Astrocyte (in vitro differentiated cells and primary cell): ENCODE measurements around the gene ZNF385C. TPM values are rescaled to one million over a fixed set of nuclear protein-coding genes. Genes with fewer than 3 reads are reported as not detected.
A peak's percentile ranks its signal among the peaks of the same experiment; 100 is the strongest.

Experiments used
- DNase-seq: peaks from one replicate; pipeline ENCODE4 v3.0.0-alpha.2; 2010; ENCODE audit warnings: low read depth
- FAIRE-seq: peaks from 2 replicates; lab custom pipeline; 2011; peaks lifted over from hg19 to GRCh38; lab: Jason Lieb, UNC
- H2AFZ ChIP-seq: 2 replicates; pipeline ENCODE4 v1.6.0; 2012; ENCODE audit warnings: low read depth, low read length, inconsistent platforms
- H3K27ac ChIP-seq: 2 replicates; pipeline ENCODE4 v1.5.1; 2011; ENCODE audit warnings: low read depth, low read length, inconsistent platforms
- H3K27me3 ChIP-seq: 2 replicates; pipeline ENCODE4 v1.6.0; 2011; ENCODE audit warnings: low read length, inconsistent platforms; ENCODE audit not compliant: insufficient read depth
- H3K36me3 ChIP-seq: 2 replicates; pipeline ENCODE4 v1.5.1; 2011; ENCODE audit warnings: low read length, inconsistent platforms; ENCODE audit not compliant: insufficient read depth
- H3K4me1 ChIP-seq: 2 replicates; pipeline ENCODE4 v1.5.1; 2011; ENCODE audit warnings: low read length, inconsistent platforms; ENCODE audit not compliant: insufficient read depth
- H3K4me2 ChIP-seq: 2 replicates; pipeline ENCODE4 v1.6.0; 2012; ENCODE audit warnings: low read length, inconsistent platforms
- H3K4me3 ChIP-seq: 2 replicates; pipeline ENCODE4 v1.5.1; 2011; ENCODE audit warnings: low read depth, mild to moderate bottlenecking, low read length, inconsistent platforms; ENCODE audit not compliant: insufficient read depth
- H3K79me2 ChIP-seq: 2 replicates; pipeline ENCODE4 v1.6.0; 2012; ENCODE audit warnings: mild to moderate bottlenecking, low read length, inconsistent platforms; ENCODE audit not compliant: insufficient read depth
- H3K9ac ChIP-seq: 2 replicates; pipeline ENCODE4 v1.6.0; 2012; ENCODE audit warnings: mild to moderate bottlenecking, low read length, inconsistent platforms
- H3K9me3 ChIP-seq: 2 replicates; pipeline ENCODE4 v1.5.1; 2012; ENCODE audit warnings: low read depth, mild to moderate bottlenecking, low read length, inconsistent platforms; ENCODE audit not compliant: insufficient read depth
- H4K20me1 ChIP-seq: 2 replicates; pipeline ENCODE4 v1.6.0; 2012; ENCODE audit warnings: low read length, inconsistent platforms; ENCODE audit not compliant: insufficient read depth
- H3K27ac Mint-ChIP-seq: one replicate; pipeline ENCODE4 v1.8.0; 2021; ENCODE audit warnings: mild to moderate bottlenecking, mixed read lengths; ENCODE audit not compliant: unreplicated experiment
- H3K27me3 Mint-ChIP-seq: one replicate; pipeline ENCODE4 v1.8.0; 2021; ENCODE audit warnings: low read depth, mixed read lengths; ENCODE audit not compliant: unreplicated experiment
- H3K36me3 Mint-ChIP-seq: one replicate; pipeline ENCODE4 v1.8.0; 2021; ENCODE audit warnings: low read depth, mixed read lengths; ENCODE audit not compliant: unreplicated experiment
- H3K4me1 Mint-ChIP-seq: one replicate; pipeline ENCODE4 v1.8.0; 2021; ENCODE audit warnings: low read depth, mixed read lengths; ENCODE audit not compliant: unreplicated experiment
- H3K4me3 Mint-ChIP-seq: one replicate; pipeline ENCODE4 v1.8.0; 2021; ENCODE audit warnings: mild to moderate bottlenecking, moderate library complexity, mixed read lengths; ENCODE audit not compliant: unreplicated experiment
- H3K9me3 Mint-ChIP-seq: one replicate; pipeline ENCODE4 v1.8.0; 2021; ENCODE audit warnings: mild to moderate bottlenecking, mixed read lengths; ENCODE audit not compliant: unreplicated experiment
- EZH2 ChIP-seq: IDR thresholded peaks from 2 replicates; pipeline ENCODE4 v1.6.1; 2012; ENCODE audit warnings: mild to moderate bottlenecking, low read length, inconsistent platforms; ENCODE audit not compliant: insufficient read depth
- total RNA-seq: library from RNA; stranded (reverse); gene quantifications from 2 replicates; pipeline ENCODE4 v1.2.1, GENCODE V29; 2021
- TF ChIP-seq, protein P1 (sequence below): IDR thresholded peaks from 2 replicates; pipeline ENCODE4 v1.5.1; 2011; ENCODE audit warnings: low read depth, mild to moderate bottlenecking, inconsistent platforms, low read length, moderate library complexity; ENCODE audit not compliant: insufficient read depth

The ZNF385C gene
- total RNA-seq, 1 donor from 2014 or later = 0.39 TPM

DNA sequence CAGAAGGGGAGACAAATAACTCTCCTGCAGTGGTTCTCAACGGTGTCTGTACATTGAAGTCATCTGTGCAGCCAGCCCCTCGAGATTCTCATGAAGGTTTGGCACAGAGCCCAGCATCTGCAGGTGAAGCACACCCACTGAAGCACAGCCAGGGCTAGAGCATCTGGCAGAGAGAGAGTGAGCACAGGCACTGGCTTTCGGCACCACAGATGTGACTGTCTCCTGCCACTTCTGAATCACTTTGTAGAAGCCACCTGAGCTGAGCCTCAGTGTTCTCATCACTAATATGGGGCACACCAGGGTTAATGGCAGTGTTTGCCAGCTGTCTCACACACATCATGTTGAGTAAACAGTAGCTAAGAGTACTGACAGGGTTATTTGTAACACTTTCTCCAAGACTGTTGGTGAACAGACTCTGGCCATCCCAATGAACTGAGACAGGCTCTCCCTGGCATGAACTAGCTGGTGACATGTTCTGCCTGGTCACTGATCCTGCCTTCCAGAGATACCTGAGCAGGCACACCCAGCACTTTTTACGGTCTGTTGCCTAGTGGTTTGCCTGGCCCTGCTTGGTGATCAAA, 35.3 kb upstream of the ZNF385C start:
- Histone ChIP-seq H4K20me1 (peaks cover 87% of the 10 kb centered on the region), H3K9me3 (no peaks in the 10 kb centered on the region), H3K9ac (no peak overlapping the region), H3K36me3 (peaks cover 11% of the 10 kb centered on the region), H3K27ac (peak overlapping the region; percentile 6), H3K4me2 (peak overlapping the region; percentile 41), H3K79me2 (peaks cover 97% of the 10 kb centered on the region), H3K4me3 (no peak overlapping the region), H3K4me1 (peaks cover 41% of the 10 kb centered on the region), H2AFZ (no peak overlapping the region), H3K27me3 (no peaks in the 10 kb centered on the region)
- DNase-seq (no peak), FAIRE-seq (no peak)
- Mint-ChIP-seq H3K27me3 (no peaks in the 10 kb centered on the region), H3K36me3 (peaks cover 18% of the 10 kb centered on the region), H3K9me3 (no peaks in the 10 kb centered on the region), H3K27ac (peak overlapping the region; percentile 93), H3K4me1 (peaks cover 74% of the 10 kb centered on the region), H3K4me3 (peak overlapping the region; percentile 73)
- no peak for TF ChIP-seq EZH2

- peak overlapping the region; percentile 41 for H3K4me2 ChIP-seq
- no peaks in the 10 kb centered on the region for H3K27me3 ChIP-seq
- H3K27ac Mint-ChIP-seq = peak overlapping the region; percentile 93
- H3K9ac ChIP-seq = no peak overlapping the region
- peaks cover 73% of the 10 kb centered on the region for H3K4me1 Mint-ChIP-seq
- H3K27ac ChIP-seq = peak overlapping the region; percentile 6
- H4K20me1 ChIP-seq = peaks cover 81% of the 10 kb centered on the region
- no peaks in the 10 kb centered on the region for H3K9me3 ChIP-seq
- peaks cover 23% of the 10 kb centered on the region for H3K36me3 Mint-ChIP-seq
- H3K4me3 ChIP-seq = no peak overlapping the region
- DNase-seq = peak; percentile 88
- FAIRE-seq = peak; percentile 91
- no peak overlapping the region for H2AFZ ChIP-seq
- peaks cover 91% of the 10 kb centered on the region for H3K79me2 ChIP-seq
- no peaks in the 10 kb centered on the region for H3K9me3 Mint-ChIP-seq
- H3K4me1 ChIP-seq = peaks cover 41% of the 10 kb centered on the region
- H3K4me3 Mint-ChIP-seq = peak overlapping the region; percentile 73
- H3K36me3 ChIP-seq = peaks cover 17% of the 10 kb centered on the region
- no peak for TF ChIP-seq EZH2
- TF ChIP-seq, protein P1, sequence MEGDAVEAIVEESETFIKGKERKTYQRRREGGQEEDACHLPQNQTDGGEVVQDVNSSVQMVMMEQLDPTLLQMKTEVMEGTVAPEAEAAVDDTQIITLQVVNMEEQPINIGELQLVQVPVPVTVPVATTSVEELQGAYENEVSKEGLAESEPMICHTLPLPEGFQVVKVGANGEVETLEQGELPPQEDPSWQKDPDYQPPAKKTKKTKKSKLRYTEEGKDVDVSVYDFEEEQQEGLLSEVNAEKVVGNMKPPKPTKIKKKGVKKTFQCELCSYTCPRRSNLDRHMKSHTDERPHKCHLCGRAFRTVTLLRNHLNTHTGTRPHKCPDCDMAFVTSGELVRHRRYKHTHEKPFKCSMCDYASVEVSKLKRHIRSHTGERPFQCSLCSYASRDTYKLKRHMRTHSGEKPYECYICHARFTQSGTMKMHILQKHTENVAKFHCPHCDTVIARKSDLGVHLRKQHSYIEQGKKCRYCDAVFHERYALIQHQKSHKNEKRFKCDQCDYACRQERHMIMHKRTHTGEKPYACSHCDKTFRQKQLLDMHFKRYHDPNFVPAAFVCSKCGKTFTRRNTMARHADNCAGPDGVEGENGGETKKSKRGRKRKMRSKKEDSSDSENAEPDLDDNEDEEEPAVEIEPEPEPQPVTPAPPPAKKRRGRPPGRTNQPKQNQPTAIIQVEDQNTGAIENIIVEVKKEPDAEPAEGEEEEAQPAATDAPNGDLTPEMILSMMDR = no peak
- no peaks in the 10 kb centered on the region for H3K27me3 Mint-ChIP-seq
These were observed 34.7 kb upstream of the ZNF385C start for GRCh38 chr17:42132941-42133340.

DNA sequence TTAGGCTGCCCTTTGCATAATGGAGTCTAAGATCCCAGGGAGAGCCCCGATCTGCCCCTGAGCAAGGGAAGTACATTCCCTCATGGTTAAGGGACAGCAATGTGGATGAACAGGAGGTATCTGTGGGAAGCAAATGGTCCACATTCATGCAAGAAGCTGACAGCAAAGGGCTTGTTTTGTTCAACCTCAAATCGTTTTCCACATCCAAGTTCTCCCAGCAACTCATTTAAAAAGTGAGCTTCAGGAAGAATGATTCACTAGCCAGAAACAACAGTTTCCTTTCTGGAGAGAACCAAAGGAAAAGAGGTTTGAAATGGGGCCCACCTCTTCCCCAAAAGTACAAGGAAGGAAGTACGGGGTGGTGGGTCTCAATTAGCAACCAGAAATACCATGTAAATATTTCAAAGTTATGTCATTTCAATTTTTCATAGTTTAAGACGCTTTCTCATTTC, 33.7 kb upstream of the ZNF385C start:
- Histone ChIP-seq H3K4me1 (peaks cover 41% of the 10 kb centered on the region), H3K36me3 (peaks cover 23% of the 10 kb centered on the region), H3K9me3 (no peaks in the 10 kb centered on the region), H3K79me2 (peaks cover 82% of the 10 kb centered on the region), H4K20me1 (peaks cover 80% of the 10 kb centered on the region), H3K4me3 (no peak overlapping the region), H2AFZ (no peak overlapping the region), H3K27me3 (no peaks in the 10 kb centered on the region), H3K4me2 (peak overlapping the region; percentile 41), H3K9ac (peak overlapping the region; percentile 9), H3K27ac (peak overlapping the region; percentile 25)
- Mint-ChIP-seq H3K36me3 (peaks cover 24% of the 10 kb centered on the region), H3K27ac (no peak overlapping the region), H3K4me3 (peak overlapping the region; percentile 23), H3K9me3 (no peaks in the 10 kb centered on the region), H3K4me1 (peaks cover 72% of the 10 kb centered on the region), H3K27me3 (no peaks in the 10 kb centered on the region)
- DNase-seq (peak; percentile 47), FAIRE-seq (peak; percentile 77)
- no peak for TF ChIP-seq EZH2
- TF ChIP-seq, protein P1 = no peak
